Activated CD8-positive, alpha-beta T cell treated with anti-CD3 and anti-CD28 coated beads for 36 hours (primary cell): ENCODE results near the gene BAG2. TPM values are rescaled to one million over a fixed set of nuclear protein-coding genes. Genes with fewer than 3 reads are reported as not detected.

ENCODE experiments used
- ATAC-seq: fragments of 200-7000 bp; cut with Tn5 transposase; one replicate; pipeline ENCODE4 v1.10.0; 2021; ENCODE audit warnings: mild to moderate bottlenecking, moderate library complexity
- CTCF ChIA-PET: fragments of 350-600 bp; sonication (Branson Sonifier 250); formaldehyde crosslinking; loops from one replicate; lab custom pipeline; 2021; ENCODE audit warnings: antibody characterized with exemption; lab: Charles Lee
- POLR2A ChIA-PET: fragments of 350-600 bp; sonication (Branson Sonifier 250); formaldehyde crosslinking; loops from one replicate; lab custom pipeline; 2021; ENCODE audit warnings: antibody characterized with exemption; lab: Charles Lee
- DNase-seq: peaks from one replicate; pipeline ENCODE4 v3.0.0-alpha.2; 2020
- H3K27ac Mint-ChIP-seq: one replicate; pipeline ENCODE4 v1.8.0; 2021; ENCODE audit warnings: mild to moderate bottlenecking, mixed read lengths
- H3K27me3 Mint-ChIP-seq: one replicate; pipeline ENCODE4 v1.8.0; 2021; ENCODE audit warnings: mixed read lengths
- H3K36me3 Mint-ChIP-seq: one replicate; pipeline ENCODE4 v1.8.0; 2021; ENCODE audit warnings: low read depth, mixed read lengths
- H3K4me1 Mint-ChIP-seq: one replicate; pipeline ENCODE4 v1.8.0; 2021; ENCODE audit warnings: low read depth, mixed read lengths
- H3K4me3 Mint-ChIP-seq: one replicate; pipeline ENCODE4 v1.8.0; 2021; ENCODE audit warnings: mild to moderate bottlenecking, moderate library complexity, mixed read lengths
- H3K9me3 Mint-ChIP-seq: one replicate; pipeline ENCODE4 v1.8.0; 2021; ENCODE audit warnings: mixed read lengths
- intact Hi-C: fragments of 100-400 bp; cut with micrococcal nuclease; formaldehyde crosslinking; loops from one replicate; pipeline ENCODE4 v1.10.0; 2022
- total RNA-seq, 2 experiments: library from RNA; stranded (reverse); gene quantifications; one replicate each; pipeline ENCODE4 v1.2.3, GENCODE V29; 2021
- TF ChIP-seq, protein P1 (sequence below): fragments of 200-600 bp; IDR thresholded peaks from one replicate; pipeline ENCODE4 v1.8.0; 2022; ENCODE audit warnings: antibody characterized with exemption, mild to moderate bottlenecking

BAG2 gene
- total RNA-seq, 2 experiments from 2014 or later = 8.4 to 8.9 TPM

DNA sequence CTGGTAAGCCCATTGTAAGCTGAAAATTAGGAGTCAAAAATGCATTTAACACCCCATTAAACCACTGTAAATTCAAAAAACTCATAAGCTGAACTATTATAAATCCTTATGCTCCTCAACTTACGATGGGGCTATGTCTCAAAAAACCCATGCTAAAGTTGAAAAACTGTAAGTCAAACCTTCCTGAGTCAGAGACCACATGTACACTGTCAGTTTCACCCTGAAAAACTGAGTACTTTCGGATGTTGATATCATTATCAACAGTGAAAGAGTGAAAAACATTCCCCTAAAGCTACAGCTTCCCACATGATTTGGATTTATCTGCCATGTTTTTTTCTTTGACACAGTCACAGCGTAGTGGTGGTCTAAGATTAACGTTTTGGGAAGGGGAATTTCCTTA, 35.7 kb downstream of the BAG2 start:
- intact Hi-C loops = no loop called here
- no peaks in the 10 kb centered on the region for H3K9me3 Mint-ChIP-seq
- POLR2A ChIA-PET = no interaction called here
- DNase-seq (no peak), ATAC-seq (no peak)
- TF ChIP-seq, protein P1, sequence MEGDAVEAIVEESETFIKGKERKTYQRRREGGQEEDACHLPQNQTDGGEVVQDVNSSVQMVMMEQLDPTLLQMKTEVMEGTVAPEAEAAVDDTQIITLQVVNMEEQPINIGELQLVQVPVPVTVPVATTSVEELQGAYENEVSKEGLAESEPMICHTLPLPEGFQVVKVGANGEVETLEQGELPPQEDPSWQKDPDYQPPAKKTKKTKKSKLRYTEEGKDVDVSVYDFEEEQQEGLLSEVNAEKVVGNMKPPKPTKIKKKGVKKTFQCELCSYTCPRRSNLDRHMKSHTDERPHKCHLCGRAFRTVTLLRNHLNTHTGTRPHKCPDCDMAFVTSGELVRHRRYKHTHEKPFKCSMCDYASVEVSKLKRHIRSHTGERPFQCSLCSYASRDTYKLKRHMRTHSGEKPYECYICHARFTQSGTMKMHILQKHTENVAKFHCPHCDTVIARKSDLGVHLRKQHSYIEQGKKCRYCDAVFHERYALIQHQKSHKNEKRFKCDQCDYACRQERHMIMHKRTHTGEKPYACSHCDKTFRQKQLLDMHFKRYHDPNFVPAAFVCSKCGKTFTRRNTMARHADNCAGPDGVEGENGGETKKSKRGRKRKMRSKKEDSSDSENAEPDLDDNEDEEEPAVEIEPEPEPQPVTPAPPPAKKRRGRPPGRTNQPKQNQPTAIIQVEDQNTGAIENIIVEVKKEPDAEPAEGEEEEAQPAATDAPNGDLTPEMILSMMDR = no peak
- H3K27ac Mint-ChIP-seq = no peak overlapping the region
- no peaks in the 10 kb centered on the region for H3K27me3 Mint-ChIP-seq
- peaks cover 4% of the 10 kb centered on the region for H3K4me1 Mint-ChIP-seq
- H3K36me3 Mint-ChIP-seq = no peaks in the 10 kb centered on the region
- no peak overlapping the region for H3K4me3 Mint-ChIP-seq
- CTCF ChIA-PET = interaction anchor here (1.7 kb wide), 1 partner anchor 109 kb away, joined by 7 read pairs; the partner anchor contains the start of gene PRIM2

- peaks cover 6% of the 10 kb centered on the region for H3K4me1 Mint-ChIP-seq
- no peak for ATAC-seq
- ChIA-PET POLR2A (no interaction called here), CTCF (no interaction called here)
- no peaks in the 10 kb centered on the region for H3K27me3 Mint-ChIP-seq
- no peak overlapping the region for H3K4me3 Mint-ChIP-seq
- H3K9me3 Mint-ChIP-seq = no peaks in the 10 kb centered on the region
- no peak for DNase-seq
- TF ChIP-seq, protein P1 = no peak
- no peaks in the 10 kb centered on the region for H3K36me3 Mint-ChIP-seq
- intact Hi-C loops = no loop called here
- H3K27ac Mint-ChIP-seq = no peak overlapping the region
Observed at GRCh38 chr6:57209030-57209429, 36.9 kb downstream of the BAG2 start.

- H3K36me3 Mint-ChIP-seq = peaks cover 2% of the 10 kb centered on the region
- no peaks in the 10 kb centered on the region for H3K27me3 Mint-ChIP-seq
- H3K9me3 Mint-ChIP-seq = peaks cover 4% of the 10 kb centered on the region
- no peak overlapping the region for H3K4me3 Mint-ChIP-seq
- TF ChIP-seq, protein P1 = no peak
- intact Hi-C loops = no loop called here
- H3K4me1 Mint-ChIP-seq = peaks cover 13% of the 10 kb centered on the region
- CTCF ChIA-PET = no interaction called here
- no peak for DNase-seq
- POLR2A ChIA-PET = no interaction called here
- no peak for ATAC-seq
- H3K27ac Mint-ChIP-seq = no peak overlapping the region
Observed at GRCh38 chr6:57210060-57210459, 37.9 kb downstream of the BAG2 start.

DNA sequence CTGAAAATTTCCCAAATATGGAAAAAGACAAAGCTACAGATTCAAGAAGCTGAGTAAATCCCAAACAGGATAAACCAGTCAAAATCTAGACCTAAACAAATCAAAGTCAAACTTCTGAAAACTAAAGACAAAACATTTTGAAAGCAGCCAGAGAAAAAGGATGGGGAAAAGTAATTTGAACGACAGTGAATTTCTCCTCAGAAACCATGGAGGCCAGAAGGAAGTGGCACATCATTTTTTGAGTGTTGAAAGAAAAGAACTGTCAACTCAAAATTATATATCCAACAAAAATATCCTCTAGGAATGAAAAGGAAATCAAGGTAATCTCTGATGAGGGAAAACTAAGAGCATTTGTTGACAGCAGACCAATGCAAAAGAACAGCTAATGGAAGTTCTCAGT, 43.1 kb downstream of the BAG2 start:
- no peak overlapping the region for H3K27ac Mint-ChIP-seq
- POLR2A ChIA-PET = no interaction called here
- peaks cover 8% of the 10 kb centered on the region for H3K9me3 Mint-ChIP-seq
- CTCF ChIA-PET = no interaction called here
- intact Hi-C loops = no loop called here
- ATAC-seq (no peak), DNase-seq (no peak)
- peaks cover 4% of the 10 kb centered on the region for H3K36me3 Mint-ChIP-seq
- peaks cover 10% of the 10 kb centered on the region for H3K27me3 Mint-ChIP-seq
- H3K4me1 Mint-ChIP-seq = peaks cover 13% of the 10 kb centered on the region
- no peak overlapping the region for H3K4me3 Mint-ChIP-seq
- TF ChIP-seq, protein P1 = no peak

GRCh38 chr6:57216235-57217101, 44.3 kb downstream of the BAG2 start:
- intact Hi-C loops = no loop called here
- H3K36me3 Mint-ChIP-seq = peaks cover 4% of the 10 kb centered on the region
- POLR2A ChIA-PET = no interaction called here

More at GRCh38 chr6:57216235-57217101, 44.3 kb downstream of the BAG2 start:
- H3K9me3 Mint-ChIP-seq = peaks cover 8% of the 10 kb centered on the region
- ATAC-seq = no peak
- H3K27me3 Mint-ChIP-seq = peaks cover 20% of the 10 kb centered on the region
- H3K4me3 Mint-ChIP-seq = no peak overlapping the region
- H3K27ac Mint-ChIP-seq = no peak overlapping the region
- CTCF ChIA-PET = no interaction called here
- peaks cover 20% of the 10 kb centered on the region for H3K4me1 Mint-ChIP-seq
- no peak for DNase-seq
- TF ChIP-seq, protein P1 = peak; percentile 29
